Keratinocyte (primary cell): Measurements from ENCODE around the gene LTBP3.

Experiments
- CTCF ChIP-seq, 3 experiments: IDR thresholded peaks in 1 of 3; conservative IDR thresholded peaks in 1 of 3; optimal IDR thresholded peaks in 1 of 3; 2 replicates in 2 of 3; 3 replicates in 1 of 3; pipeline versions ENCODE3 to v1.5.1; 2011; ENCODE audit warnings: low read length in 3 of 3, mild to moderate bottlenecking in 3 of 3, moderate library complexity in 2 of 3, control low read depth in 1 of 3, inconsistent platforms in 1 of 3; ENCODE audit not compliant: insufficient read depth in 2 of 3; ENCODE audit errors: extremely low read depth in 1 of 3
- EZH2 ChIP-seq: IDR thresholded peaks from one replicate; pipeline ENCODE4 v1.6.1; 2012; ENCODE audit warnings: inconsistent platforms, mild to moderate bottlenecking, low read length, moderate library complexity

- TF ChIP-seq CTCF (optimal IDR thresholded peaks at IDR 0.05 in 1 of 3, IDR thresholded peaks at IDR 0.05 in 1 of 3, conservative IDR thresholded peaks at IDR 0.05 in 1 of 3; ENCODE audit: extremely low read depth in 1 of 3, insufficient read depth in 2 of 3, low read length in 3 of 3) = no peak
- no peak for TF ChIP-seq EZH2
Measured at GRCh38 chr11:65489706-65490320, 68.3 kb downstream of the LTBP3 start.
